ENCODE measurements around the gene SMAP1.

The SMAP1 gene

DNA sequence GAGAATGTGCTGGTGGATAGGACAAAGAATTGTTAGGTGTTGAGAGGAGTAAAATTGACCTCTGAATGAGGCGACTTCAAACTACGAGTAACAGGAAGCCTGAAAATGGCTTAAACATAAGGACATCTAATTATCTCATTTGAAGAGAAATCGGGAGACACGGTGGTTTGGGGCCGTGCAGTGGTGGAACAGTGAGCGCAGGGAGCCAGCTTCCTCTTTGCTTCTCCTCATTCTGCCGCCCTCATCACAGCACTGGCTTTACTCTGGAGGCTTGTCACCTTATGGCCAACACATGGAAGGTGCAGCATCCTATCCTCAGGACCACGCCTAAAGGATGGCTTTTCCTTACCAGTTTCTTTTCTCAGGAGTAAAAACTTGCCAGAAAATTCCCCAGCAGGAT, 174.9 kb downstream of the SMAP1 start:
- no peak for DNase-seq (ENCODE audit: low read depth in 2 of 2)

DNA sequence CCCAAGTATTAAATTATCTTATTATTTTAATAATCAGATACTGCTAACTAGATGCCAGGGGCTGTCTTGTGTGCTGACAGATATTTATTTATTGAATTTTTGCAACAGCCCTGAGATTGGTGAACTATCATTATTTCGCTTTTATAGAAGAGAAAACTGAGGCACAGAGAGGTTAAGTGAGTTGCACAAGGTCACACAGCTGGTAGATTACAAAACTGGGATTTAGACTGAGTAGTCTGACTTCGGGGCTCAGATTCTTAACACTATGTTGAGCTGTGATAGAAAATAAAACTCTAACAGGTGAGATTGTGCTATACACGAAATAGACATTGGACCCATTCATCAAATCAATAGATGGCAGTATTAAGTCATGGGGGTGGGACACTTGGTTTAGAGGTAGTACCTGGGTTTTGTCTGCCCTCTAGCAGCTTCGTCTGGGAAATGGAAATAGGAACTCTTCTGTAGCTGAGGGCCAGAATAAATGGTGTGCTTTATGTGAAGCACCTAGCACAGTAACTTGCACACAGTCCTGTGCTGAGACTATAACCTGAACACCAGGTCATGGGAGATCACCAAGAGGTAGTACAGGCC, 175.7 kb downstream of the SMAP1 start:
- no peak for DNase-seq (ENCODE audit: low read depth in 2 of 2)

DNA sequence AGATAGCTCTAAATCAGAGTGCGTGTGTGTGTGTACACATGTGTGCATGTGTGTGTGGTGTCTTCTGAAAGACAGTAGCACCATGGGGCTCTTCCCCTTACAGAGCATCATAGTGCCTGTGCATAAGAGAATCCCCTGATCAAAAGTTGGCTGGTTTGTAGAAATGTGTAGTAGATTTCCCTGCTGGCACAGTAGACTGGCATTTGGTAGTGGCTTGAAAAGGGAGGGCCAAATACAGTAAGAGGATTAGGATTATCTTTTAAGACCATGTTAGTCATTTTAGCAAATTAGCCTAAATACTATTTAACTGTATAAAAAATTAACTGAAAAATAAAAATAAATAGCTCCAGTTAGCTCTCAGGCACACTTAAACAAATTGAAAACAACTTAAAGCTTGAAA, 176.6 kb downstream of the SMAP1 start:
- no peak for DNase-seq (ENCODE audit: low read depth in 2 of 2)

DNA sequence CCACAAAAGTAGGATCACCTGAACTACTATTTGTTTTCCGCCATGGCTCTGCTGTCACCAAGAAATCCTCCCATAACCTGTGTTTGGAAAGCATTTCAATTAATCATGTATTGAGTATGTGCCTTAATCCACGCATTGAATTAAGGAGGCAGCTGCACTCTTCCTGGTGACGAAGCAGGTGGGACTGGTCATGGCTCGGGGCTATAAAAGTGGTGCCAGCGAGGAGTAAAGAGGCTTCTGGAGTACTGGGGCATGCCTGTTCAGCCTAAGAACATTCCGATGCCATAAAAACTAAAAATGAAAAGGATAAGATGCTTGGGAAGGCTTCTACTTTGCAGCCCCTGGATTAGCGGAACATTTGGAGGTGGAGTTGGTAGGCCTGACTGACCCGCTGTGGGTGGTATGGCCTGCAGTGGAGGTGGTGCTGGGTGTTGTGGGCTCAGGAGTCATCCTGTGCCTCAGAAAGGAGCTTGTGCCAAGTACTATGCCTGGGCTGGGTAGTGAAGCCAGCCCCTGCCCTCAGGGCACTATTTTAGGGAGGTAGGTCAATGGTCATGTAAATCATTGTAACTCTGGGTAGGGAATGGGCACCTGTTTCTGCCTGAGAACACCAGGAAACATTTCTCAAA, 178.6 kb downstream of the SMAP1 start:
- no peak for DNase-seq (ENCODE audit: low read depth in 2 of 2)

DNA sequence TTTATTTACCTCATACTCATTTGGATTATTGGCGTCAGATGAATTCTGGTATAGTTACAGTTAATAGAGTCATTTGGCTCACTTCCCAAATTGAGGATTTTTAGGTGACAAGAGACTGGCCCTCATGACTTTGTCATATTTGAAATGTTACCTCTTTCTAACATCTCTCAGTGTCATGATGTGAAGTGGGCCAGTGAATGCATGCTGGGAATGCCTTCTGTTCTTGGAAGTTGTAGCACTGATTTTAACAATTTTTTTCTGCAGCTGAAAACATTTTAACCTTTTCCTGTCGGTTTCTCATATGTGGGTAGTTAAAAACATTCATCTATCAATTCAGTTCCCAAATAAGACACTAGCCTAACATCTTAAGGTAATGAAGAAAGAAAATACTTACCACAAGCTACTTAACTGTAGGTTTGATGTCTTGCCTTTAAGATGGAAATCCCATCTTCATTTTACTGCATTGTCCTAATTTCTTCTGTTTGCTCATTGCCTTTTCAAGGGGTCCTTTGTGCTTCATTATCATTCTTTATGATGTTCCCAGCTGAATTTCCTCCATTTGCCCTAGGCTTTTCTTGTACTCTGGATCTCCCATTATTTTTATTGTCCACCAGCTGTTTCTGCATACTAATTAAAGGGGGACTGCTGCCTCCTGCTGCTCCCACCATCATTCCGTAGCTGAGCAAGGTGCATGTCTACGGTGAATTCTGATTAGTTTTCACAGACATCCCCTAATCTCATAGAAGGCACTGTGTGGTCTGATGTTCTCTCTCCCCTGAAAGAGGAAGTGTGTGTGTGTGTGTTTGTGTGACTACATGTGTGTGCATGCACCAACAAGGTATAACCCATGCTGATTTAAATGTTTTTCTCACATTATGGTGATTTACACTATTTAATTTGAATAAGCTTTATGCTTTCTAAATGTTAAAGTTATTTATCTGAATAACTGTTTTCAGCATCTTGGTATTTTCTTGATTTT, 179.7 kb downstream of the SMAP1 start:
- DNase-seq (ENCODE audit: low read depth in 2 of 2): no peak

DNA sequence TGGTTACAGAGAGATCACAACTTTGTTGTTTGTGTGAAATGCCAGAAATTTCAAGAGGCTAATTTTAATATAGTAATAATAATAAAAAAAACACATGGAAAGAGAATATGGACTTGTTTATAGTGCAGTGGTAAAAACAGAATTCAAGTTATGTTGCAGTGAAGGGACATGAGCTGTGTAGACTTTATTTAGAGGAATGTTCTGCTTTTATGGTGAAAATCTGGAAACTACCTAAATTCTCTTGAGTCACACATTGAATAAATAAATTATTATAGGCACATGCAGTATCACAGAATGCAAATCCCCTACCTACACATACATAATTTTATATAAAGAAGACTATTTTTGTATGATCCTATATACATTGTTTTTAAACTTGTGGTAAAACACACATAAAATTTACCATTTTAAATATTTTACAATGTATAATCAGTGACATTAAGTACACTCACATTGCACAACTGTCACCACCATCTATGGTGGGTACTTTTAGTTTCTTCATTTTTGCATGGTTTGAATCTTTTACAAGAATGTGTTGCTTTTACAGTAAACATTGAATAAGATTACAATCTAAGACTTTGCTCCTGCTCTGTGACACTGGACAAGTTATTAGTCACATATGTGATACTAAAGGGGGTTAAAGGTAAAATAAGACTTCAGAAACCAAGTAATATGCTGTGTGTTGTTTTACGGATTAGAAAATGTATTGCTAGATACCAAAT, 181.8 kb downstream of the SMAP1 start:
- DNase-seq (ENCODE audit: low read depth in 2 of 2): no peak

DNA sequence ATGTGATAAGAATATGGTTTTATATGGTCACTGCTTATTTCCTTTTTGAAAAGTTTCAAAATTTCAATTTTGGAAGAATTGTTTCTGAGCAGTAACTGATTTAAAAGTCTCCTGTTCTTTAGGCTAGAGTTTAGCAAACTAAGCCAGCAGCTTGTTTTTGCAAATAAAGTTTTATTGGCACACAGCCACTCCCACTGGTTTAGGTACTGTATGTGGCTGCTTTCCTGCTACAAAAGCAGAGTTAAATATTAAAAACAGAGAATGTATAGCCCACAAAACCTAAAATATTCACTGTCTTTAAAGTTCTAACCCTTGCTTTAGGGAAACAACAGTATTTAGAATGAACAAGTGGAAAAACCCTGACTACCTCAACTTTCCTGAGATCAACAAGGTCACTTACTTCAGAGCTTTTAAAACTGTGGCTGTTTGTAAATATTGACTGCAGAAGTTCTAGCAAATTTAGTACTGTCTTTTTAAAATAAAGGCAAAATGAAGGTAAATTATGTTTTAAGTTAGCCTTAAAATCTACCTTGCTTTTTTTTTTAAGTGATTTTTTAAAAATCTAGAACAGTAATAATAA, 185.1 kb downstream of the SMAP1 start:
- DNase-seq (ENCODE audit: low read depth in 2 of 2): no peak

DNA sequence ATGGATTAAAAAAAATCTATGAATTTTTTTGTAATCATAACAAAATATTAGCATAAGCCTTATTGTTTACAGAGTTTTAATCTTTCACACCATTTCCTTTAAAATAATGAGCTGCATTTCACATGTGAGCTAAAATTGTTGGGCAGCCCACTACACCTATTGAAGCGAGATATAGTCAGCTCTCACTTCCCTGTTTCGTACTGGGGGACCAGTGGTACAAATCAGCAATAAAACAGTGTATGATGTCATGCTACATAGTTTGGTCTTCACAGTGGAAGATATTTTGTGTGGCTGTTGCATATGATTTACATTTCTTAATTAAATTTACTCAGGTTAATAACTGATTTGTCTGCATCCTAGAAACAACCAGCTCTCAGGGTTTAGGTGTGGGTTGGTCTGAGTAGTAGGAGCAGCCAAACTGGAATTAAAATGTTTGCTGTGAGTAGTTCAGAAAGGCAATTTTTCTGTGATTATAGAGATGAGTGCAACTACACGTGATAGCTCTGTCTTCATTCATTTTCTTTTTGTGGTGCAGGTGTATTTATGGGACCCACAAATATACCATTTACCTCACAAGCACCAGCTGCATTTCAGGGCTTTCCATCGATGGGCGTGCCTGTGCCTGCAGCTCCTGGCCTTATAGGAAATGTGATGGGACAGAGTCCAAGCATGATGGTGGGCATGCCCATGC, 189.8 kb downstream of the SMAP1 start:
- no peak for DNase-seq (ENCODE audit: low read depth in 2 of 2)

DNA sequence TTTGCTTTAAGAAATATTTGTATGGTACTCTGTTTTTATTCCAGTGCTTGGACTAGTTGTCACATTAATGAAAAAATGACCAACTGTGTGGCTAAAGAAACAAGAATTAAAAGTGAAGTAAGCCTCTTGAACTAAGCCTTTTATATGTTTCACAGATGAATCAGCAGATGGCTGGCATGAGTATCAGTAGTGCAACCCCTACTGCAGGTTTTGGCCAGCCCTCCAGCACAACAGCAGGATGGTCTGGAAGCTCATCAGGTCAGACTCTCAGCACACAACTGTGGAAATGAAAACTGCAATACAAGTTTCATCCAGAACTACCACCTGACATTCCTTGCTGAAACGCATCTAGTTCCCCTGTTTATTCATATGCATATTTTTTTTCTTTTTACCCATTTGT, 192.4 kb downstream of the SMAP1 start:
- no peak for DNase-seq (ENCODE audit: low read depth in 2 of 2)

DNA sequence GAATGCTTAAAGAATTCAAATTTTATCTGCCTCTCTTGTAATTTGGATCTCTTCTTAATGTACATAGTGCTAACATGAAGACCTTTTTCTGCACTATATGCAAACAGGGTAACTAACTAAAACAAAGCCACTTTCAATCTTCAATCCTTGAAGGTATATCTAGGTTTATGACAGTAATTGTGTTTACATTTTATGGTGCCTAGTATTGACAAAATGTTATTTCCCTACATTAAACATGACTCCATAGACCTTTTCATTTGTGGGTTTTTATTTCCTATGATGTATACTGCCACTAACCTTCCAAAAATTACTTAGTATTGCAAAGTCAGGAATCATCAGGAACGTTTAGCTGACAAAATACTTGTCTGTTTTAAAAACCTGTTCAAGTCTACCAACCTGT, 193.2 kb downstream of the SMAP1 start:
- no peak for DNase-seq (ENCODE audit: low read depth in 2 of 2)

DNA sequence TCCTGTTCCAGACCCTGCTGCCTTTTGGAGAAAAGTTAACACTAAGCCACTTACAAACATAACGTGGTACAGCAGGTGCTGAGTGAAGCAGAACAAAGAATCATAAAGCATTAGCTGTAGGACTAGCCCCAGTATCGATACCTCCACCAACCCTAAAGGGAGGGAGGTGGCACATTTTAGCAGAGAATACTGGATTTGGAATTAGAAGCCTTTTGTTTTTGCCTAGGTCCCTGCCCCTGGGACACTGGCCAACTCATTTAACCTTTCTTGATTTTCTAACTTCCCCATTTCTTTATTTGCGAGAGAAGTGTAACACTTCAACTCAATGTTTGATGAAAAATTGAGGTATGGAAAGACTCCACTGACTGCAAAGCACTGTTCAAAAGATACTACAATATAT, 195.7 kb downstream of the SMAP1 start:
- DNase-seq (ENCODE audit: low read depth in 2 of 2): no peak

DNA sequence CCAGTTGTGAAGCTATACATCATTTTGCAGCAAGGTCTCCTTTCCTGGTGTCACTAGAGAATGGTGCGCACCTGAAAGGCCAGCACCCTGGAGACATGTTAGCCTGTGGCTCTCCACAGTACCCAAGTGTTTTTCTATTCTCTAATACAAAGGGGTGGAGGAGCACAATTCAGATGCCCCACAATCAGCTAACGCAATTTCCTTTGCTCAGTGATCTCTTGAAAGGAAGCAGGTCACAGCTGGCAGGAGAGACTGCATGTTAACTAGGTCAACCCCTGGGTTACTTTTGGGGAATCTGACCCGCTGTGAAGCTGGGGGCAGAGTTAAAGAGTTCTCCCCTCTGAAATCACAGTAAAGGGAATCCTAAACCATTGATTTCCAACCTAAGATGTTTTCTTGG, 196.7 kb downstream of the SMAP1 start:
- no peak for DNase-seq (ENCODE audit: low read depth in 2 of 2)

DNA sequence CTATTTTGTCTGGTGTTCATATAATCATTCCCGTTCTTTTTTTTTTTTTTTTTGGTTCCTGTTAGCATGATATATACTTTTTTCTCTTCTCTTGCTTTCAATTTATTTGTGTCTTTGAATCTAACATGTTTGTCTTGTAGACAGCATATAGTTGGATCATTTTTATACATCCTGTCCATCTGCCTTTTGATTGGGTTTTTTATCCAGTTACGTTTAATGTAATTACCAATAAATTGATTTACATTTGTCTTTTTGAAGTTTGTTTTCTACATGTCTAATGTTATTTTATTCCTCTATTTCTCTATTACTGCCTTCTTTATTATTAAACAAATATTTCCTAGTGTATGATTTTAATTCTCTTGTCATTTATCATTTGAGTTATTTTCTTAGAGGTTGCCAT, 204.8 kb downstream of the SMAP1 start:
- DNase-seq (ENCODE audit: low read depth in 2 of 2): no peak

DNA sequence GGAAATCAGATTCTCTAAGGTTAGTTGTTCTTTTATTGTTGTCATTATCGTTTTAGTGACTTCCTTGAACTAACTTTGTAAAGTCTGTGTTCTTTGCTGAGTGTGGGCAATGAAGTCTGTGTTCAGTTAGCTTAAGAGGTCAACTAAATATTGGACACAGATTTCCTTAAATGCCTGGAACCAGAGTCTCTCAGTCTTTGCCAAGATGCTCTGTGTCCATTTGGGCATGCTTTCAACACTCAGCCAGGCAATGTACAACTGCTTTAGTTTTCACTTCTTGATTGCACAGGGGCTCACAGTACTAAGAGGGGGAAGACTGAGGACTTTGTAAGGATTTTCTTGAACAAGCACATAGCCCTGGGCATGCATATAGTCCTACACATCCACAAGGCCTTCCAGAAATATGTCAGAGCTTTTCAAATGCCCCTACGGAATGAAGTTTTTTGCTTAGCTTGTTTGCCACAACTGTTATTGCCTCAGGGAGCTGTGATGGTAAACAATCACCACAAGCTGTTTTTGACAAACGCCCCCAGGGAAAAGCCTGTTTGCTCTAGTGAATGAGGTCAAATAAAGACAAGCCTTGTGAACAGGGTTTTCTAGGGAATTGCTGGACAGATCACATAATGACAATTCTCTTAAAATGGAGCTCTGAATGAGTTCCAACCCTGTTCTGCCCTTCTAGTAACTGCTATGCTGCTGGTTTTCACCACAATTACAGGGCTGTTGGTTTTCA, 206.7 kb downstream of the SMAP1 start:
- no peak for DNase-seq (ENCODE audit: low read depth in 2 of 2)

DNA sequence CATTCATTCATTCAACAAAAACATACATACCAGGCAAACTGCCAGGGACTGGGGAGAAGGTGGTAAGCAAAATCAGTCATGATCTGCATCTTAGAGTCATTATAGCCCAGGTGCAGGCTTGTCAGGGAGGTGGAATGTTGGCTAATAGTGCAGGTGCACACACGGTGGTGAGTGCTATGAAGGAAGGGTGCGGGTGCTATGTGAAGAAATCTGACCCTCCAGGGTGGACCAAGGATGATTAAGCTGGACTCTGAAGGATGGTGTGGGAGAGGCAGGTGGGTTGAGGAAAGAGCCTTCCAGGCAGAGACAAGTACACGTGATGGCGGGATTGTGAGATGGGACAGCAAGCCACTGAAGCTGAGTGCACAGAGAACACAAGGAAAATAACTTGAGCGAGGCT, 211.8 kb downstream of the SMAP1 start:
- no peak for DNase-seq (ENCODE audit: low read depth in 2 of 2)

DNA sequence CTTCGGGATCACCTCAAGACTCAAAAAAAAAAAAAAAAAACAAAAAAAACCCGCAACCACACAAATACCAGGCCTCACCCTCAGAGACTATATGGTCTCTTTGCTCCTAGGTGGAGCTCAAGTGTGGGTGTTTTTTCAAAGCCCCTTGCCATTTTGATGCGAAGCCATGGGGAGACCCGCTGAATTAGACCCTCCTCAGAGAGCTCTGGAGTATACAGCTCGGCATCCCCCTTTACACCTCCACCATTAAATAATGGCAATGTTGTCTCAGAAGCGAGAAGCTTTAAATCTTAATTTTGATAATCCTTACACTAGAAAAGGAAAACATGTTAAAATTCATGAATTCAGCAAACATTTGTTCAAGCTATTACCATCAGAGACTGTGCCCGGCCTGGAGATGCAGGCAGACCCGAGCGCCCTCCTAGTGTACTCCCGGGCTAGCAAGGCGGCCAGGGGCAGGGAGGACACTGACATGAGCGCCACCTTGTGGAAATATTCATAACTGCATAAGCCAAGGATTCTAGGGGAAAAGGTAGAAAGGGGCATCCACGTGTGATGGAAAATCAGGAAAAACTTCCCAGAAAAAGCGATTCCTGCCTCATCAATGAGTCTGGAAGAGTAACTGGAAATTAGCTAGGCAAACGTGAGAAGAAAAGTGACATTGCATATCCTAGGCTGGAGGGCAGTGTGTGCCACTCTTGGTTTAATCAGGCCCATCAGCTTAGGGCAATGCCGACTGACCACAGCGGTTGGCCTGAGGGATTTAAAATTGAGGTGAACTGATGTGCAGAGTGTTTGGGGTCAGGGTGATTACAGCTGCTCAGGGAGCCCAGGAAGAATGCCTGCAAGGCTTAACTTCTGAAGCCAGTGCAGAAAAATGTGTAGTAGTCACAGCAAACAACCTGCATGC, 216.6 kb downstream of the SMAP1 start:
- peak; percentile 21 to 50 for DNase-seq (ENCODE audit: low read depth in 2 of 2)

DNA sequence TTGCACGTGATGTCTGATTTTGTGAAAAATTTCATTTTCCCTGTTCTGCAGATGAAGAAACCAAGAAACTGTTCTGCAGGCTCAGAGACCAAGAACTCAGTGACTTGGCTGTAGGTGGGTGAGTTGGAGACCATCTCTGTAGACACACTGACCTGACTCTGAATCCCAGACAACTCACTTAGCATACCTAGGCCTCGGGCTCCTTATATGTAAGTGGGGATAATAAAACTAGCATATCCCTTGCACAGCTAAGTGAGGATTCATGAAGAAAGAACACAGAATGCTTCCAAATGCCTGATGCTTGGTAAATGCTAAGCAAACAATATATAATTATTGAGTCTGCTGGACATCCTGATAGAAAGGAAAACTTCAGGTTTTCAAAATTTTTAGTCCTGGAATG, 218.4 kb downstream of the SMAP1 start:
- no peak for DNase-seq (ENCODE audit: low read depth in 2 of 2)

DNA sequence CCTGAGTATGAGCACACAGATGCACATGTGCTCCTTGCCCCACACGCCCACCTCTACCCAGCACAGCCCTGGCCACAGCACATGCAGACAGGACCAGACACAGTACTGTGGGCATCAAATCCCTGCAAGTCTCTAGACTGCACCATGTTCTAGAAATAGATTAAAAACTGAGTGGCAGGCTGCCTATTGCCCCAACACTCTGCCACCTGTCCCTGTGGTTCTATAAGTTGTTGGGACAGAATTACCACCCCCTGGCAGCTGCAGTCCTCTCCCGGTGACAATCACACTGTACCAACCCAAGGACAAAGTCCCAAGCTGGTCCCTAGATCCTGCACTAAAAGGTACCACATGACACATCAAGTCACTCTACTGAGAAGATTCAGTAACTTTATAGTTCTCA, 219.0 kb downstream of the SMAP1 start:
- DNase-seq (ENCODE audit: low read depth in 2 of 2): no peak

DNA sequence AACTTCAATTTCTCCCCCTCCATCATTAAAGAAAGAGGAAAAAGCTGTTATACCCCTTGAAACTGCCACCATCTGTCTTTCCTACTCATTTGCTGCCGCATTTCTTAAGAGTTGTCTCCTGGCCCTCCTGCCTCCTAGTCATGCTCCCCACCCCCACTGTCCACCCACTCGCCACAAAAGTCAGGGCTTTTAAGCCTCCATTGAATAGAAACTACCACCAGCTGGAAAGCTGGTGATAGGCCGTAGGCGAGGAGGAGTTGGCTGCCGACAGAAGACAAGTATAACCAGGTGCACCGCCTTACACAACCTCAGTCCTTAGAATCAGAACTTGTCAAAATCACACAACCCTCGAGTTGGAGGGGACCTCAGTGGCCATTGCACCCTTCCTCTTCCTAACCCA, 221.6 kb downstream of the SMAP1 start:
- DNase-seq (ENCODE audit: low read depth in 2 of 2): no peak

DNA sequence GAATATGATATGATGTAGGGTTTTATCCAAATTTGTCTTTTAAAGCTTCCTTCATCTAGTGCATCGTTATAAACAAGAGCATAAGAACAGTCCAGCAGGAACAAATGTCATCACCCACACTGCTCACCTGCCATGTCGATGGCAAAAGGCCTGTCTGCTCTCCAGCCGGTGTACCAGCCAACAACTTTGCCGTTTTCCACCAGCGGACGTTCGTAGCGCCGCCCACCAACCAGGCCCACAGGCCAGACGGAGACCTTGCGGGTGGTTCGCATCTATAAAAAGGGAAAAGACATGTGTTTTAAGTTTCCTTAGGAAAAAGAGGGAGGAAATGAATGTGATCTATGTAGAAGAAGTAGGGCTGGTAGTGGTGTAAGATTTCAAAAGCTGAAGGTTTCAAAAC, 226.3 kb downstream of the SMAP1 start:
- DNase-seq (ENCODE audit: low read depth in 2 of 2): no peak
